Cardiac muscle cell (in vitro differentiated cells and primary cell): ENCODE data around the gene NEK2. TPM values are rescaled to one million over a fixed set of nuclear protein-coding genes. Genes with fewer than 3 reads are reported as not detected.
A peak's percentile ranks its signal among the peaks of the same experiment; 100 is the strongest.

Source experiments
- DNase-seq, 2 donors: peaks; one replicate each; pipeline versions ENCODE4 v3.0.0 to v3.0.0-alpha.2; 2010 to 2017; ENCODE audit warnings: low read depth in 1 of 2, low spot score in 1 of 2
- H3K27ac ChIP-seq: fragments of 200-600 bp; sonication (generic); 2 replicates; pipeline ENCODE4 v1.5.1; 2016
- H3K27me3 ChIP-seq: fragments of 200-600 bp; sonication (generic); 2 replicates; pipeline ENCODE4 v1.6.0; 2016; ENCODE audit warnings: control low read depth
- H3K36me3 ChIP-seq: fragments of 200-600 bp; sonication (generic); 2 replicates; pipeline ENCODE4 v1.5.1; 2016; ENCODE audit warnings: control low read depth
- H3K4me1 ChIP-seq: fragments of 200-600 bp; sonication (generic); 2 replicates; pipeline ENCODE4 v1.8.1; 2017; ENCODE audit warnings: low read depth, mild to moderate bottlenecking, mixed run types
- H3K4me3 ChIP-seq: fragments of 200-600 bp; sonication (generic); 2 replicates; pipeline ENCODE4 v1.5.1; 2016; ENCODE audit warnings: mild to moderate bottlenecking
- H3K9me3 ChIP-seq: fragments of 200-600 bp; sonication (generic); 2 replicates; pipeline ENCODE4 v1.5.1; 2017; ENCODE audit warnings: low read depth, mild to moderate bottlenecking, control low read depth
- CTCF ChIP-seq: IDR thresholded peaks from 2 replicates; pipeline ENCODE4 v1.5.1; 2012; ENCODE audit warnings: low read depth, mild to moderate bottlenecking, low read length
- polyA plus RNA-seq: library from polyadenylated mRNA; unstranded; fragments of >200 nt; fragmentation: Nextera tagmentation; extraction: Ambion mirVana; gene quantifications from 2 replicates; pipeline ENCODE4 v1.2.1, GENCODE V29; 2016
- total RNA-seq: library from RNA; depleted of rRNA; stranded (reverse); fragments of >200 nt; gene quantifications from 2 replicates; pipeline ENCODE4 v1.2.3, GENCODE V29; 2016

NEK2 gene
- total and polyA plus RNA-seq, 2 experiments from 2014 or later, result 6.7 to 51.2 TPM

GRCh38 chr1:211688421-211688820 is 13.0 kb upstream of the NEK2 start:
- H3K4me1 ChIP-seq, result no peaks in the 10 kb centered on the region
- no peaks in the 10 kb centered on the region for H3K27me3 ChIP-seq
- H3K4me3 ChIP-seq, result no peak overlapping the region
- no peak for TF ChIP-seq CTCF
- no peak overlapping the region for H3K27ac ChIP-seq
- H3K36me3 ChIP-seq, result no peaks in the 10 kb centered on the region
- no peaks in the 10 kb centered on the region for H3K9me3 ChIP-seq
- no peak for DNase-seq

GRCh38 chr1:211687462-211688215 is 12.2 kb upstream of the NEK2 start:
- H3K36me3 ChIP-seq, result no peaks in the 10 kb centered on the region
- no peaks in the 10 kb centered on the region for H3K4me1 ChIP-seq
- no peak for DNase-seq
- H3K27me3 ChIP-seq, result no peaks in the 10 kb centered on the region
- H3K4me3 ChIP-seq, result no peak overlapping the region
- H3K9me3 ChIP-seq, result no peaks in the 10 kb centered on the region
- no peak for TF ChIP-seq CTCF
- H3K27ac ChIP-seq, result no peak overlapping the region

- no peak for DNase-seq
- TF ChIP-seq CTCF, result no peak
- H3K27me3 ChIP-seq, result no peaks in the 10 kb centered on the region
- peaks cover 3% of the 10 kb centered on the region for H3K4me1 ChIP-seq
- H3K27ac ChIP-seq, result no peak overlapping the region
- H3K4me3 ChIP-seq, result no peak overlapping the region
- no peaks in the 10 kb centered on the region for H3K36me3 ChIP-seq
- H3K9me3 ChIP-seq, result no peaks in the 10 kb centered on the region
Measured at GRCh38 chr1:211685823-211686222, 10.4 kb upstream of the NEK2 start.

GRCh38 chr1:211684791-211685190 is 9.4 kb upstream of the NEK2 start:
- Histone ChIP-seq H3K9me3 (no peaks in the 10 kb centered on the region), H3K4me1 (peaks cover 3% of the 10 kb centered on the region), H3K36me3 (no peaks in the 10 kb centered on the region), H3K27ac (no peak overlapping the region), H3K4me3 (no peak overlapping the region), H3K27me3 (no peaks in the 10 kb centered on the region)
- TF ChIP-seq CTCF, result no peak
- DNase-seq, result peak in 1 of 2 donors; percentile 31

- no peak for TF ChIP-seq CTCF
- no peak overlapping the region for H3K27ac ChIP-seq
- no peaks in the 10 kb centered on the region for H3K9me3 ChIP-seq
- no peak for DNase-seq
- no peaks in the 10 kb centered on the region for H3K27me3 ChIP-seq
- no peaks in the 10 kb centered on the region for H3K36me3 ChIP-seq
- no peak overlapping the region for H3K4me3 ChIP-seq
- H3K4me1 ChIP-seq, result peaks cover 3% of the 10 kb centered on the region
Measured at GRCh38 chr1:211684331-211684730, 8.9 kb upstream of the NEK2 start.
